K562 treated with DMSO at 1 percent for 12 hours (cell line): ENCODE measurements around the gene COL24A1. TPM values are rescaled to one million over a fixed set of nuclear protein-coding genes. Genes with fewer than 3 reads are reported as not detected.

Experiments
- total RNA-seq: library from RNA; unstranded; fragments of 300-600 nt; gene quantifications from 2 replicates; pipeline ENCODE4 v1.2.3, GENCODE V29; 2022; ENCODE audit not compliant: insufficient read depth

The COL24A1 gene
- total RNA-seq: not detected in 2 replicates

DNA sequence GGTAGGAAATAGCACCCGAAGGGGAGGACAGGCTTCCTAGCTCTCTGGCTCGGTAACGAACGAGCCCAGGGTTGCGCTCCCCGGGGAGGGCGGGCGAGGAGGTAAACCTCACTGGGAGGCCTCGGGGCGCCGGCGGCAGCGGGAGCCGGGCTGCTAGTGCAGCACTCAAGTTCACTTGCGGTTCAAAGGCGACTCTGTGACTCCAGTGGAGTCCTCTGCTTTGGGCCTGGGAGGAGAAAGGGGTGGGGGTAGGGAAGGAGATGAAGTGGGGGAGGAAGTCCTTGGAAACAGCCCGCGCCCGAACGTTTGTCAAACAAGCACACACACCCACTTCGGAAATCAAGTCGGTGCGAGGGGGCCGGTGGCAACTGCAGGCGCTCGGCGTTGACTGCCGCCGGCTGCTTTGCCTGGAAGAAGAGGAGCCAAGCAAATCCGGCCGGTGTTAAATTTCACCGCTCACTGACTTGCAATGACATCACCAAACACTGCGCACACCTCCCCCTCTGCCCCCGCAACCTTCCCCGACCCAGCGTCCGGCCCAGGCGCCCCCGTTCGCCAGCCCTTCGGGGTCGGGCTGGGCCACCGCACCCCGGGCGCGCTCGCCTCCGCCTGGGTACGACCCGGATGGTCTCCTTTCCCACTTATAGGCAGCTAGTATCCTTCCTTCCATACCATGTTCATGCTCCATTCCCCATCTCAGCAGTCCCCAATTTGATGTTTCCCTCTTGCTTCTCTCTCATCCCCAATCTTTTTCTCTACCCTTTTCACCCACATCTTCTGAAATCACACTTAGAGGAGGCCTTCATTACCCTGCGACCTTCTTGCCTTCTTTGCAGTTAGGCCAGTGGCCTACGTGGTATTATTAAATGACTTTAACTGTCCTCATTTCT lies at the start of gene COL24A1:
Gene COL24A1, minus strand, starts transcription at position 207 of the 890 bp plus-strand sequence. CDS start 376 bp downstream, outside the sequence.

GRCh38 chr1:85707990-85708828 lies 448.4 kb downstream of the COL24A1 start, which contains the start of gene ZNHIT6:
Gene ZNHIT6, minus strand, starts transcription at chr1:85708433. Its CDS starts 149 bp downstream, at chr1:85708284.

Other genes with a start within 250 kb of the COL24A1 start
- 2.5 and 4.3 TPM in 2 replicates for gene ODF2L, start 239.6 kb upstream of the COL24A1 start, total RNA-seq